WTC11 (cell line): ENCODE measurements around the gene C9orf153. TPM values are rescaled to one million over a fixed set of nuclear protein-coding genes. Genes with fewer than 3 reads are reported as not detected.
"Not testable (repeated sequence)": the region's sequence is repeated elsewhere in the genome, so short reads cannot be mapped to it uniquely, and the experiment has no call there.

Source experiments
- ATAC-seq: fragments of 200-7000 bp; cut with Tn5 transposase; 2 replicates; pipeline ENCODE4 v1.10.0; 2021; ENCODE audit warnings: mild to moderate bottlenecking, moderate library complexity
- CTCF ChIA-PET: fragments of 300-600 bp; sonication (Branson Sonifier 250); formaldehyde crosslinking; loops from one replicate; lab custom pipeline; 2021; ENCODE audit warnings: antibody characterized with exemption; lab: Charles Lee
- POLR2A ChIA-PET: fragments of 350-600 bp; sonication (Branson Sonifier 250); formaldehyde crosslinking; loops from one replicate; lab custom pipeline; 2021; ENCODE audit warnings: antibody characterized with exemption; lab: Charles Lee
- DNase-seq: peaks from one replicate; pipeline ENCODE4 v3.0.0; 2021; ENCODE audit warnings: low spot score
- H3K27ac Mint-ChIP-seq: 2 replicates; pipeline ENCODE4 v1.8.0; 2021; ENCODE audit warnings: mixed read lengths
- H3K27me3 Mint-ChIP-seq: 2 replicates; pipeline ENCODE4 v1.8.0; 2021; ENCODE audit warnings: low read depth, mild to moderate bottlenecking, moderate library complexity, mixed read lengths
- H3K36me3 Mint-ChIP-seq: 2 replicates; pipeline ENCODE4 v1.8.0; 2021; ENCODE audit warnings: mixed read lengths
- H3K4me1 Mint-ChIP-seq: 2 replicates; pipeline ENCODE4 v1.8.0; 2022; ENCODE audit warnings: mixed read lengths
- H3K4me3 Mint-ChIP-seq: 2 replicates; pipeline ENCODE4 v1.8.0; 2021; ENCODE audit warnings: mild to moderate bottlenecking, moderate library complexity, mixed read lengths
- H3K9me3 Mint-ChIP-seq: 2 replicates; pipeline ENCODE4 v1.8.0; 2021; ENCODE audit warnings: mixed read lengths
- EMX1 ChIP-seq: fragments of 250-450 bp; sonication (Bioruptor Pico); IDR thresholded peaks from 2 replicates; pipeline ENCODE4 v1.8.0; 2021; ENCODE audit warnings: mild to moderate bottlenecking
- ESRRA ChIP-seq: sonication (generic); formaldehyde crosslinking; IDR thresholded peaks from 2 replicates; pipeline ENCODE4 v1.8.1; 2022; ENCODE audit warnings: mild to moderate bottlenecking, missing genetic modification reagents, borderline replicate concordance
- ETV6 ChIP-seq: sonication (generic); formaldehyde crosslinking; IDR thresholded peaks from 2 replicates; pipeline ENCODE4 v1.8.1; 2022; ENCODE audit warnings: mild to moderate bottlenecking, missing genetic modification reagents
- FOXJ3 ChIP-seq: sonication (generic); formaldehyde crosslinking; IDR thresholded peaks from 2 replicates; pipeline ENCODE4 v1.9.0; 2021; ENCODE audit warnings: missing genetic modification reagents, mild to moderate bottlenecking, borderline replicate concordance
- FOXK1 ChIP-seq: sonication (generic); formaldehyde crosslinking; IDR thresholded peaks from 2 replicates; pipeline ENCODE4 v1.8.0; 2022; ENCODE audit warnings: mild to moderate bottlenecking, moderate library complexity, missing genetic modification reagents
- JAZF1 ChIP-seq: fragments of 250-450 bp; sonication (Bioruptor Pico); IDR thresholded peaks from 2 replicates; pipeline ENCODE4 v1.9.0; 2021; ENCODE audit warnings: moderate library complexity, mild to moderate bottlenecking, inconsistent platforms
- MYBL2 ChIP-seq: sonication (generic); formaldehyde crosslinking; IDR thresholded peaks from 2 replicates; pipeline ENCODE4 v1.8.1; 2023; ENCODE audit warnings: mild to moderate bottlenecking, moderate library complexity, missing genetic modification reagents
- NFATC4 ChIP-seq: fragments of 250-450 bp; sonication (Bioruptor Pico); IDR thresholded peaks from 2 replicates; pipeline ENCODE4 v1.9.0; 2021; ENCODE audit warnings: mild to moderate bottlenecking
- PRRX2 ChIP-seq: fragments of 250-450 bp; sonication (Bioruptor Pico); IDR thresholded peaks from 2 replicates; pipeline ENCODE4 v1.8.0; 2021; ENCODE audit warnings: mild to moderate bottlenecking
- ZNF121 ChIP-seq: sonication (generic); formaldehyde crosslinking; IDR thresholded peaks from 2 replicates; pipeline ENCODE4 v1.8.0; 2023; ENCODE audit warnings: missing genetic modification reagents
- ZNF219 ChIP-seq: sonication (generic); formaldehyde crosslinking; IDR thresholded peaks from 2 replicates; pipeline ENCODE4 v1.8.0; 2023; ENCODE audit warnings: missing genetic modification reagents, mild to moderate bottlenecking, borderline replicate concordance
- ZNF317 ChIP-seq: sonication (generic); formaldehyde crosslinking; IDR thresholded peaks from 2 replicates; pipeline ENCODE4 v1.8.1; 2023; ENCODE audit warnings: low read depth, mild to moderate bottlenecking, moderate library complexity, missing genetic modification reagents, borderline replicate concordance
- ZNF396 ChIP-seq: fragments of 250-450 bp; sonication (Bioruptor Pico); IDR thresholded peaks from 2 replicates; pipeline ENCODE4 v1.8.0; 2021; ENCODE audit warnings: mild to moderate bottlenecking, moderate library complexity, borderline replicate concordance
- ZNF423 ChIP-seq: fragments of 250-450 bp; sonication (Bioruptor Pico); IDR thresholded peaks from 2 replicates; pipeline ENCODE4 v2.1.2; 2022; ENCODE audit warnings: mild to moderate bottlenecking, moderate library complexity
- total RNA-seq: library from RNA; stranded (reverse); gene quantifications from 3 replicates; pipeline ENCODE4 v1.2.3, GENCODE V29; 2021
- TF ChIP-seq, protein P1 (sequence below): fragments of 250-450 bp; sonication (Bioruptor Pico); IDR thresholded peaks from 2 replicates; pipeline ENCODE4 v2.1.2; 2022; ENCODE audit warnings: mild to moderate bottlenecking, moderate library complexity
- TF ChIP-seq, protein P2 (sequence below): sonication (generic); formaldehyde crosslinking; IDR thresholded peaks from 2 replicates; pipeline ENCODE4 v1.8.1; 2023; ENCODE audit warnings: mild to moderate bottlenecking, missing genetic modification reagents
- TF ChIP-seq, protein P3 (sequence below): sonication (generic); formaldehyde crosslinking; IDR thresholded peaks from 2 replicates; pipeline ENCODE4 v1.8.0; 2022; ENCODE audit warnings: mild to moderate bottlenecking, missing genetic modification reagents
- TF ChIP-seq, protein P4 (sequence below): fragments of 250-450 bp; sonication (Bioruptor Pico); IDR thresholded peaks from 2 replicates; pipeline ENCODE4 v1.9.0; 2021; ENCODE audit warnings: mild to moderate bottlenecking

C9orf153 gene
- total RNA-seq, 1 experiment from 2014 or later = not detected

DNA sequence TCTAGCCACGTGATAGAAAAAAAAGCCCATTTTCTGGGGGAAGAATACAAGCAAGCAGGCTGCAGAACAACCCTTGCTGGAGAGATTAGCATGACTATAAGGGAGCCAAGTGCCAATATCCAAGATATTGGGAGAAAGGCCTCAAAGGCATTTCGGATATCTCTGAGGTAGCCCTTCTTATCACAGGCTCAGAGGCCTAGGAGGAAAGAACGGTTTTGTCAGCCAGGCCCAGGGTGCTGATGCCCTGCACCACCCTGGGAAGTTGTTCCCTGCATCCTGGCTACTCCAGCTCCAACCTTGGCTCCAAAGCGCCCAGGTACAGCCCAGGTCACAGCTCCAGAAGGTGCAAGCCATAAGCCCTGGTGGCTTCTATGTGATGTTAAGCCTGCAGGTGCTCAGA is 66.4 kb downstream of the C9orf153 start:
- TF ChIP-seq, protein P1, sequence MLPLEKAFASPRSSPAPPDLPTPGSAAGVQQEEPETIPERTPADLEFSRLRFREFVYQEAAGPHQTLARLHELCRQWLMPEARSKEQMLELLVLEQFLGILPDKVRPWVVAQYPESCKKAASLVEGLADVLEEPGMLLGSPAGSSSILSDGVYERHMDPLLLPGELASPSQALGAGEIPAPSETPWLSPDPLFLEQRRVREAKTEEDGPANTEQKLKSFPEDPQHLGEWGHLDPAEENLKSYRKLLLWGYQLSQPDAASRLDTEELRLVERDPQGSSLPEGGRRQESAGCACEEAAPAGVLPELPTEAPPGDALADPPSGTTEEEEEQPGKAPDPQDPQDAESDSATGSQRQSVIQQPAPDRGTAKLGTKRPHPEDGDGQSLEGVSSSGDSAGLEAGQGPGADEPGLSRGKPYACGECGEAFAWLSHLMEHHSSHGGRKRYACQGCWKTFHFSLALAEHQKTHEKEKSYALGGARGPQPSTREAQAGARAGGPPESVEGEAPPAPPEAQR (CRISPR knock-in tag) = no peak
- no peak for TF ChIP-seq NFATC4 (CRISPR knock-in tag)
- TF ChIP-seq FOXJ3 = no peak
- TF ChIP-seq, protein P2, sequence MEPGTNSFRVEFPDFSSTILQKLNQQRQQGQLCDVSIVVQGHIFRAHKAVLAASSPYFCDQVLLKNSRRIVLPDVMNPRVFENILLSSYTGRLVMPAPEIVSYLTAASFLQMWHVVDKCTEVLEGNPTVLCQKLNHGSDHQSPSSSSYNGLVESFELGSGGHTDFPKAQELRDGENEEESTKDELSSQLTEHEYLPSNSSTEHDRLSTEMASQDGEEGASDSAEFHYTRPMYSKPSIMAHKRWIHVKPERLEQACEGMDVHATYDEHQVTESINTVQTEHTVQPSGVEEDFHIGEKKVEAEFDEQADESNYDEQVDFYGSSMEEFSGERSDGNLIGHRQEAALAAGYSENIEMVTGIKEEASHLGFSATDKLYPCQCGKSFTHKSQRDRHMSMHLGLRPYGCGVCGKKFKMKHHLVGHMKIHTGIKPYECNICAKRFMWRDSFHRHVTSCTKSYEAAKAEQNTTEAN (CRISPR knock-in tag) = no peak
- no peak for TF ChIP-seq ZNF219 (CRISPR knock-in tag)
- TF ChIP-seq ZNF317 (CRISPR knock-in tag) = no peak
- no peak for TF ChIP-seq JAZF1 (CRISPR knock-in tag)
- TF ChIP-seq, protein P3, sequence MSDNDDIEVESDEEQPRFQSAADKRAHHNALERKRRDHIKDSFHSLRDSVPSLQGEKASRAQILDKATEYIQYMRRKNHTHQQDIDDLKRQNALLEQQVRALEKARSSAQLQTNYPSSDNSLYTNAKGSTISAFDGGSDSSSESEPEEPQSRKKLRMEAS = no peak
- TF ChIP-seq EMX1 (CRISPR knock-in tag) = no peak
- no peaks in the 10 kb centered on the region for H3K4me1 Mint-ChIP-seq
- DNase-seq = no peak
- peaks cover 67% of the 10 kb centered on the region for H3K9me3 Mint-ChIP-seq
- no peak for ATAC-seq
- no peak overlapping the region for H3K4me3 Mint-ChIP-seq
- no peak overlapping the region for H3K27ac Mint-ChIP-seq
- CTCF ChIA-PET = interaction anchor here (1.3 kb wide), 1 partner anchor 9 kb away, joined by 4 read pairs; no protein-coding TSS in a partner anchor
- peaks cover 23% of the 10 kb centered on the region for H3K36me3 Mint-ChIP-seq
- H3K27me3 Mint-ChIP-seq = no peaks in the 10 kb centered on the region; the same call in 1 of the 2 replicates
- POLR2A ChIA-PET = no interaction called here

DNA sequence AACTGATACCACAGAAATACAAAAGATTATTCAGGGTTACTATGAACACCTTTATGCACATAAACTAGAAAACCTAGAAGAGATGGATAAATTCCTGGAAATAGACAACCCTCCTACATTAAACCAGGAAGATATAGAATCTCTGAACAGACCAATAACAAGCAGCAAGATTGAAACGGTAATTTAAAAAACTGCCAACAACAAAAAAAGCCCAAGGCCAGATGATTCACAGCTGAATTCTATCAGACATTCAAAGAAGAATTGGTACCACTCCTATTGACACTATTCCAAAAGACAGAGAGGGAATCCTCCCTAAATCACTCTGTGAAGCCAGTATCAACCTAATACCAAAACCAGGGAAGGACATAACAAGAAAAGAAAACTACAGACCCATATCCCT is 68.8 kb downstream of the C9orf153 start:
- H3K27me3 Mint-ChIP-seq, ATAC-seq, POLR2A ChIA-PET, DNase-seq, H3K4me3 Mint-ChIP-seq, H3K27ac Mint-ChIP-seq: not testable (repeated sequence)
- Mint-ChIP-seq H3K36me3 (peaks cover 32% of the 10 kb centered on the region), H3K9me3 (peaks cover 64% of the 10 kb centered on the region), H3K4me1 (peaks cover 16% of the 10 kb centered on the region)
- CTCF ChIA-PET = interaction anchor here (1.2 kb wide), 1 partner anchor 12 kb away, joined by 7 read pairs; no protein-coding TSS in a partner anchor

DNA sequence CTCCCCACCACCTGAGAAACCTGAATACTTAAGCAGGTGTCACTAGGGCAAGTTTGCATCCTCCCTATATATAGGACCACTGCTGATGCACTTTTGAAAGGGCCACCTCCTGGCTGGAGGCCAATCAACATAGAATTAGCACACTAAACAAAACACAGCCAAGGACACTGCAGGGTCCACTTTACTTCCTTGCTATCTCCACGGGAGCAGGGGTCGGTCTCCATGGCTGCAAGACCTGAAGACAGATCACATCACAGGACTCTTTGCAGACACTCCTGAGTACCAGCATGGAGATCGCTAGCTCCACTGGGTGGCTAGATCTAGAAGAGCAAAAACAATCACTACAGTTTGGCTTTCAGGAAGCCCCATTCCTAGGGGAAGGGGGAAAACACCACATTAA is 72.3 kb downstream of the C9orf153 start:
- Mint-ChIP-seq H3K4me3 (no peak overlapping the region), H3K27ac (peak overlapping the region; percentile 33), H3K36me3 (peaks cover 9% of the 10 kb centered on the region), H3K9me3 (peaks cover 43% of the 10 kb centered on the region), H3K27me3 (peaks cover 4% of the 10 kb centered on the region), H3K4me1 (peaks cover 26% of the 10 kb centered on the region)
- TF ChIP-seq, protein P1 (CRISPR knock-in tag) = 0 out of 2 replicates have a peak, but pooled peaks have one; percentile 42
- TF ChIP-seq ZNF423 (peak; percentile 67), ESRRA (CRISPR knock-in tag) (no peak), FOXK1 (peak; percentile 76; the same call in 1 of the 2 replicates), PRRX2 (CRISPR knock-in tag) (0 out of 2 replicates have a peak, but pooled peaks have one; percentile 39), ZNF121 (CRISPR knock-in tag) (no peak), ZNF396 (CRISPR knock-in tag) (peak; percentile 85; the same call in 1 of the 2 replicates), MYBL2 (CRISPR knock-in tag) (no peak), ETV6 (peak; percentile 64)
- TF ChIP-seq, protein P4, sequence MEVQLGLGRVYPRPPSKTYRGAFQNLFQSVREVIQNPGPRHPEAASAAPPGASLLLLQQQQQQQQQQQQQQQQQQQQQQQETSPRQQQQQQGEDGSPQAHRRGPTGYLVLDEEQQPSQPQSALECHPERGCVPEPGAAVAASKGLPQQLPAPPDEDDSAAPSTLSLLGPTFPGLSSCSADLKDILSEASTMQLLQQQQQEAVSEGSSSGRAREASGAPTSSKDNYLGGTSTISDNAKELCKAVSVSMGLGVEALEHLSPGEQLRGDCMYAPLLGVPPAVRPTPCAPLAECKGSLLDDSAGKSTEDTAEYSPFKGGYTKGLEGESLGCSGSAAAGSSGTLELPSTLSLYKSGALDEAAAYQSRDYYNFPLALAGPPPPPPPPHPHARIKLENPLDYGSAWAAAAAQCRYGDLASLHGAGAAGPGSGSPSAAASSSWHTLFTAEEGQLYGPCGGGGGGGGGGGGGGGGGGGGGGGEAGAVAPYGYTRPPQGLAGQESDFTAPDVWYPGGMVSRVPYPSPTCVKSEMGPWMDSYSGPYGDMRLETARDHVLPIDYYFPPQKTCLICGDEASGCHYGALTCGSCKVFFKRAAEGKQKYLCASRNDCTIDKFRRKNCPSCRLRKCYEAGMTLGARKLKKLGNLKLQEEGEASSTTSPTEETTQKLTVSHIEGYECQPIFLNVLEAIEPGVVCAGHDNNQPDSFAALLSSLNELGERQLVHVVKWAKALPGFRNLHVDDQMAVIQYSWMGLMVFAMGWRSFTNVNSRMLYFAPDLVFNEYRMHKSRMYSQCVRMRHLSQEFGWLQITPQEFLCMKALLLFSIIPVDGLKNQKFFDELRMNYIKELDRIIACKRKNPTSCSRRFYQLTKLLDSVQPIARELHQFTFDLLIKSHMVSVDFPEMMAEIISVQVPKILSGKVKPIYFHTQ (CRISPR knock-in tag) = no peak
- ChIA-PET CTCF (interaction anchor here (1.0 to 2.9 kb wide), 9 partner anchors 15 to 152 kb away, joined by 3 to 18 read pairs (median 4); no protein-coding TSS in a partner anchor), POLR2A (no interaction called here)
- peak; percentile 97 for ATAC-seq
- peak; percentile 55 for DNase-seq
